GM18520 (cell line): ENCODE measurements around the gene LRRC4B.

Experiments
- ATAC-seq: cut with Tn5 transposase; IDR thresholded peaks from one replicate; pipeline ENCODE4 v1.9.1; 2021; ENCODE audit not compliant: unreplicated experiment

The LRRC4B gene

GRCh38 chr19:50509366-50509765 lies 58.9 kb downstream of the LRRC4B start:
- no peak for ATAC-seq

- ATAC-seq, result no peak
Observed at GRCh38 chr19:50508843-50509190, 59.4 kb downstream of the LRRC4B start.

- ATAC-seq, result no peak
Observed at GRCh38 chr19:50507376-50507775, 60.9 kb downstream of the LRRC4B start.

GRCh38 chr19:50506700-50507099 lies 61.5 kb downstream of the LRRC4B start:
- no peak for ATAC-seq

GRCh38 chr19:50505856-50506611 lies 62.2 kb downstream of the LRRC4B start:
- ATAC-seq, result no peak

GRCh38 chr19:50501568-50502475 lies 66.4 kb downstream of the LRRC4B start:
- no peak for ATAC-seq

- no peak for ATAC-seq
Observed at GRCh38 chr19:50501186-50501567, 67.1 kb downstream of the LRRC4B start.

- ATAC-seq, result no peak
Observed at GRCh38 chr19:50500753-50501151, 67.5 kb downstream of the LRRC4B start.

- ATAC-seq, result no peak
Observed at GRCh38 chr19:50500060-50500752, 68.0 kb downstream of the LRRC4B start.

GRCh38 chr19:50498219-50499056 lies 69.8 kb downstream of the LRRC4B start:
- ATAC-seq, result no peak

- no peak for ATAC-seq
Observed at GRCh38 chr19:50497022-50497405, 71.2 kb downstream of the LRRC4B start.

- ATAC-seq, result no peak
Observed at GRCh38 chr19:50496189-50497021, 71.8 kb downstream of the LRRC4B start.

- ATAC-seq, result no peak
Observed at GRCh38 chr19:50495020-50495531, 73.2 kb downstream of the LRRC4B start.

GRCh38 chr19:50494186-50495019 lies 73.8 kb downstream of the LRRC4B start:
- no peak for ATAC-seq

- no peak for ATAC-seq
Observed at GRCh38 chr19:50493171-50493570, 75.1 kb downstream of the LRRC4B start.

- no peak for ATAC-seq
Observed at GRCh38 chr19:50492303-50493052, 75.8 kb downstream of the LRRC4B start.

- ATAC-seq, result no peak
Observed at GRCh38 chr19:50490991-50491472, 77.2 kb downstream of the LRRC4B start.

- no peak for ATAC-seq
Observed at GRCh38 chr19:50490411-50490811, 77.8 kb downstream of the LRRC4B start.
